Transverse colon (tissue), 4 donors: ENCODE data around the gene PLCG2. TPM values are rescaled to one million over a fixed set of nuclear protein-coding genes. Genes with fewer than 3 reads are reported as not detected.

Experiments used
- DNase-seq: peaks from one replicate; pipeline ENCODE4 v3.0.0-alpha.2; 2019
- H3K27ac ChIP-seq, 4 donors: fragments of 200-600 bp; sonication (generic); 2 replicates each; pipeline ENCODE4 v1.5.1; 2016 to 2018; ENCODE audit warnings: inconsistent platforms in 4 of 4
- H3K27me3 ChIP-seq: fragments of 200-600 bp; sonication (generic); 2 replicates; pipeline ENCODE4 v1.5.1; 2017; ENCODE audit warnings: inconsistent platforms
- H3K36me3 ChIP-seq, 4 donors: fragments of 200-600 bp; sonication (generic); 2 replicates each; pipeline ENCODE4 v1.5.1; 2017 to 2019; ENCODE audit warnings: inconsistent platforms in 4 of 4
- H3K4me1 ChIP-seq, 4 donors: fragments of 200-600 bp; sonication (generic); 2 replicates each; pipeline ENCODE4 v1.5.1; 2017 to 2020; ENCODE audit warnings: inconsistent platforms in 4 of 4
- H3K4me3 ChIP-seq, 4 donors: fragments of 200-600 bp; sonication (generic); 1 replicate in 1 of 4; 2 replicates in 3 of 4; pipeline versions ENCODE4 v1.5.1 to v1.6.1; 2017 to 2019; ENCODE audit warnings: inconsistent platforms in 4 of 4
- H3K9me3 ChIP-seq, 2 donors: fragments of 200-600 bp; sonication (generic); 2 replicates each; pipeline ENCODE4 v1.5.1; 2017 to 2019; ENCODE audit warnings: inconsistent platforms in 2 of 2
- EP300 ChIP-seq: sonication (generic); formaldehyde crosslinking; IDR thresholded peaks from one replicate; pipeline ENCODE4 v1.6.1; 2017; ENCODE audit warnings: antibody characterized with exemption, low read depth
- POLR2A ChIP-seq: fragments of 450-650 bp; IDR thresholded peaks from one replicate; pipeline ENCODE4 v1.6.1; 2016; ENCODE audit warnings: antibody characterized with exemption, mild to moderate bottlenecking, moderate library complexity
- POLR2AphosphoS5 ChIP-seq, 3 donors: sonication (generic); formaldehyde crosslinking; IDR thresholded peaks; one replicate each; pipeline ENCODE4 v1.6.1; 2016; ENCODE audit warnings: antibody characterized with exemption in 3 of 3
- WGBS, 2 donors: methylation state at CpG; one replicate each; pipeline ENCODE4 v1.1.5; 2018; ENCODE audit warnings: low coverage in 1 of 2; 5-methylcytosine and 5-hydroxymethylcytosine counted together
- in situ Hi-C, 4 donors: fragments of 200-750 bp; cut with MboI; loops; one replicate each; pipeline versions ENCODE4 v1.15.0 to v1.15.1; 2017; ENCODE audit warnings: low sequenced_read_pairs in 3 of 4, low pct_ligation_motif_present in 1 of 4, low pct_unique_long_range_greater_than_20kb in 1 of 4
- intact Hi-C: fragments of 100-400 bp; cut with DNase I; formaldehyde crosslinking; loops from one replicate; pipeline ENCODE4 v1.15.1; 2023; ENCODE audit warnings: low total_unique reads
- total RNA-seq, 4 donors: library from RNA; depleted of rRNA; stranded (reverse); fragments of >200 nt; gene quantifications; one replicate each; pipeline ENCODE4 v1.1.0, GENCODE V29; 2016
- TF ChIP-seq, protein P1 (sequence below), 5 experiments: fragments of 200-600 bp in 3 of 5; fragments of 450-650 bp in 2 of 5; sonication (generic) in 3 of 5; IDR thresholded peaks; 1 replicate in 2 of 5; 2 replicates in 3 of 5; pipeline ENCODE4 v1.5.1; 2016 to 2017; ENCODE audit warnings: antibody characterized with exemption in 5 of 5, inconsistent platforms in 3 of 5, mild to moderate bottlenecking in 2 of 5, moderate library complexity in 1 of 5

Gene PLCG2
- total RNA-seq, 4 donors from 2014 or later, result 9.0 to 65.9 (median 28.6) TPM

DNA sequence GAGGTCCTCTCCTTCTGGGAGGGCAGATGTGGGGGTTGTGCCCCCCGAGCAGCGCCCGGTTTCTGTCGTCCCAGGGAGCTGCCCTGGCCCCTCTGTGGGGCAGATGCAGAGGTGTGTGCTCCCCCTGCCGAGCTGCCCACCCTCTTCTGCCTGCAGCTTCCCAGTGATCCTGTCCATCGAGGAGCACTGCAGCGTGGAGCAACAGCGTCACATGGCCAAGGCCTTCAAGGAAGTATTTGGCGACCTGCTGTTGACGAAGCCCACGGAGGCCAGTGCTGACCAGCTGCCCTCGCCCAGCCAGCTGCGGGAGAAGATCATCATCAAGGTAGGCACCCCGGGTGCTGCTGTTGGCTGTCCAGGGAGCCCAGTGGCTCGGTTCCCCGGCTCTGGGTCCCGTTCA lies 121.4 kb downstream of the PLCG2 start:
- Histone ChIP-seq H3K4me1 (no peaks in the 10 kb centered on the region), H3K4me3 (no peak overlapping the region), H3K36me3 (no peaks in the 10 kb centered on the region), H3K27ac (no peak overlapping the region), H3K27me3 (no peaks in the 10 kb centered on the region), H3K9me3 (no peaks in the 10 kb centered on the region)
- in situ Hi-C loops (no loop called here), intact Hi-C loops (loop anchor here (1.0 kb wide), 1 partner anchor 24 kb away; no protein-coding TSS in a partner anchor)
- no peak for DNase-seq
- TF ChIP-seq POLR2A (no peak), EP300 (no peak), POLR2AphosphoS5 (IDR thresholded peaks at IDR 0.05) (no peak)
- TF ChIP-seq, protein P1, sequence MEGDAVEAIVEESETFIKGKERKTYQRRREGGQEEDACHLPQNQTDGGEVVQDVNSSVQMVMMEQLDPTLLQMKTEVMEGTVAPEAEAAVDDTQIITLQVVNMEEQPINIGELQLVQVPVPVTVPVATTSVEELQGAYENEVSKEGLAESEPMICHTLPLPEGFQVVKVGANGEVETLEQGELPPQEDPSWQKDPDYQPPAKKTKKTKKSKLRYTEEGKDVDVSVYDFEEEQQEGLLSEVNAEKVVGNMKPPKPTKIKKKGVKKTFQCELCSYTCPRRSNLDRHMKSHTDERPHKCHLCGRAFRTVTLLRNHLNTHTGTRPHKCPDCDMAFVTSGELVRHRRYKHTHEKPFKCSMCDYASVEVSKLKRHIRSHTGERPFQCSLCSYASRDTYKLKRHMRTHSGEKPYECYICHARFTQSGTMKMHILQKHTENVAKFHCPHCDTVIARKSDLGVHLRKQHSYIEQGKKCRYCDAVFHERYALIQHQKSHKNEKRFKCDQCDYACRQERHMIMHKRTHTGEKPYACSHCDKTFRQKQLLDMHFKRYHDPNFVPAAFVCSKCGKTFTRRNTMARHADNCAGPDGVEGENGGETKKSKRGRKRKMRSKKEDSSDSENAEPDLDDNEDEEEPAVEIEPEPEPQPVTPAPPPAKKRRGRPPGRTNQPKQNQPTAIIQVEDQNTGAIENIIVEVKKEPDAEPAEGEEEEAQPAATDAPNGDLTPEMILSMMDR (IDR thresholded peaks at IDR 0.05), result no peak
- WGBS, 2 donors, result 85% methylated on average over 13 of the region's 17 CpGs; no CpG with 5 or more reads in 1 of the 2 donors

DNA sequence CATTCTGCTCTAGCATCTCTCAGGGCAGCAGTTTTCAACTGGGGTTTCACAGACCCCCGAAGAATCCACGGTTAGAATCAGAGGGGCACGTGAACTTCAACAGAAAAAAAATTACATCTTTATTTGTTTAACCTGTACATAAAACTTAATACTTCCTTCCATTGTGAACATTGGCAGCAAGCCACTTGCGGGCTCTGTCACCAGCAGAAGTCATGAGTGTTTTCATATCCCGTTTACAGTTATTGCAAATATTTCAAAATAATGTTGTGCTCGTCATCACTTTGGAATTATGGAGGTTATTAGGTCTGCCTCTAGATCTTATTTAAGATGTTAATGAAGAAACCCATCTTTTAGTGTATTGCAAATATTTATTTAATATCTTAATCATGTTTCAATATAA lies 122.4 kb downstream of the PLCG2 start:
- Histone ChIP-seq H3K36me3 (no peaks in the 10 kb centered on the region), H3K4me1 (no peaks in the 10 kb centered on the region), H3K4me3 (no peak overlapping the region), H3K27ac (no peak overlapping the region), H3K9me3 (no peaks in the 10 kb centered on the region), H3K27me3 (no peaks in the 10 kb centered on the region)
- 40 to 44% methylated on average over 6 of the region's 6 CpGs for WGBS, 2 donors
- intact Hi-C loops (no loop called here), in situ Hi-C loops (no loop called here)
- TF ChIP-seq POLR2AphosphoS5 (IDR thresholded peaks at IDR 0.05), result no peak
- no peak for TF ChIP-seq EP300
- TF ChIP-seq, protein P1 (IDR thresholded peaks at IDR 0.05), result no peak
- TF ChIP-seq POLR2A, result no peak
- no peak for DNase-seq

DNA sequence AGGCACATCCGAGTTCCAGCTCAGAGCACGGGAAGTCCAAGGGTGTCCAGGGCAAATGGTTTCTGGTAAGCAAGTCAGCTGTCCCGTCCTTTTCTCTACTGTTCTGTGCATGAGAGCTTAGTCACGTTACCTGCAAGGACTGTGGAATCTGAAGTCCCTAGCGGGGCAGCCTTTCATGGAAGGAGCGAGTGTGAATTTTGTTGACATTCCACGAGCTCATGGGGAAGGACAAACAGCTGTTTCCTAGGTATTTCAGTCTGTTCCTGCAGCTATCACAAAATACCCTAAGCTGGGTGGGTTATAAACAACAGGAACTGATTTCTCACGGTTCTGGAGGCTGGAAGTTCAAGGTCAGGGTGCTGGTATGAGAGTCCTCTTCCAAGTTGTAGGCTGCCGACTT lies 122.9 kb downstream of the PLCG2 start:
- no peak for DNase-seq
- no peaks in the 10 kb centered on the region for H3K4me1 ChIP-seq
- H3K27ac ChIP-seq, result no peak overlapping the region

DNA sequence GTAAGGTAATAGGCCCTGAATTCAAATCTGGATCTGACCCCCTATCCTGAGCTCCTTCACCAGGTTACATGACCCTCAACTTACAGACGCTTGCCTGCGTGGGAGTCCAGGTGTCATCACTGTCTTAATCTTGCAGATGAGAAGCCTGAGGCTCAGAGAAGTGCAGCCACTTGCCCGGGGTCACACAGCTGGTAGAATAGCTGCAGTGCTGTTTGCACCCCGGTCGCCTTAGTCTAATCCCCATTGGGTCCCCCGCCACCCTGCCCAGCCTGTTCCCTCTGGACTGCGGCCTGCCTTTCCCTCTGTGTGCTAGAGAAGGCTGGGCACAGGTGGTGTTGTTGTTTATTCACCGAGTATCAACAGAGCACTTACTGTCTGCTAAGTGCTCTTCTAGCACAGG lies 125.2 kb downstream of the PLCG2 start:
- in situ Hi-C loops (no loop called here), intact Hi-C loops (no loop called here)
- Histone ChIP-seq H3K4me1 (no peaks in the 10 kb centered on the region), H3K27me3 (no peaks in the 10 kb centered on the region), H3K4me3 (no peak overlapping the region), H3K27ac (no peak overlapping the region), H3K36me3 (no peaks in the 10 kb centered on the region), H3K9me3 (no peaks in the 10 kb centered on the region)
- TF ChIP-seq, protein P1 (IDR thresholded peaks at IDR 0.05), result no peak
- TF ChIP-seq POLR2AphosphoS5 (IDR thresholded peaks at IDR 0.05), result no peak
- no peak for TF ChIP-seq POLR2A
- TF ChIP-seq EP300, result no peak
- 100% methylated on average over 8 of the region's 8 CpGs; no CpG with 5 or more reads in 1 of the 2 donors for WGBS, 2 donors
- no peak for DNase-seq

More for the DNA sequence above, 122.9 kb downstream of the PLCG2 start:
- WGBS, 2 donors, result 52 to 62% methylated on average over 4 to 9 of the region's 9 CpGs
- Histone ChIP-seq H3K9me3 (no peaks in the 10 kb centered on the region), H3K36me3 (no peaks in the 10 kb centered on the region), H3K4me3 (no peak overlapping the region), H3K27me3 (no peaks in the 10 kb centered on the region)
- intact Hi-C loops (no loop called here), in situ Hi-C loops (no loop called here)
- TF ChIP-seq POLR2A, result no peak
- TF ChIP-seq, protein P1 (IDR thresholded peaks at IDR 0.05), result no peak
- no peak for TF ChIP-seq POLR2AphosphoS5 (IDR thresholded peaks at IDR 0.05)
- no peak for TF ChIP-seq EP300
